Measurements from ENCODE around the gene HEPN1.

GRCh38 chr11:124950601-124951330, 31.7 kb downstream of the HEPN1 start:
- TF ChIP-seq CTCF (IDR thresholded peaks at IDR 0.05; ENCODE audit: low read length) (no peak), EZH2 (IDR thresholded peaks at IDR 0.05; ENCODE audit: borderline replicate concordance, low read length) (no peak)
